GM23248 (cell line): ENCODE measurements around the gene OTOP1.

Experiments used
- EZH2 ChIP-seq: fragments of 200-600 bp; sonication (generic); IDR thresholded peaks from 2 replicates; pipeline ENCODE4 v1.6.1; 2018; ENCODE audit warnings: antibody characterized with exemption, mild to moderate bottlenecking; ENCODE audit not compliant: insufficient read depth, poor library complexity, severe bottlenecking
- EZH2phosphoT487 ChIP-seq: fragments of 200-600 bp; sonication (generic); IDR thresholded peaks from 2 replicates; pipeline ENCODE4 v1.6.1; 2018; ENCODE audit warnings: antibody characterized with exemption, moderate library complexity, mild to moderate bottlenecking, low read depth; ENCODE audit not compliant: insufficient read depth

DNA sequence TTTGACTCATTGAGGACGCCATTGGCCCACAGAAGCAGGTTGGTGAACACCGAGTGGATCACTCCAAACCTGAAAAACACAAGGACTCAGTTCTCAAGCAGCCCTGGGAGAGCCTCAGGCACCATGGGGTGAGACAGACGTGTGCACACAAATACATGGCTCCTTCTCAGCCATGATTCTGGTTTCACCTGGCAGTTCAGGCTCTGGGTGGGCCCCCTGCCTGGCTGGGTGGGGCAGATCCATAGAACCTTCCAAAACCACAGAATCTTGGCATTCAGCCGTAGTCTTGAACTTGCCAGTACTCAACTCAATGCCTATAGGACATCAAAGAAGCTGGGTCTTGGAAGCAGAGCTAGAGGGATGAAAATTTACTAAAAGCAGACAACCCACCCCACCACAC is 24.2 kb downstream of the OTOP1 start:
- TF ChIP-seq EZH2 (no peak), EZH2phosphoT487 (no peak)
